ENCODE results near the gene KISS1. TPM values are rescaled to one million over a fixed set of nuclear protein-coding genes. Genes with fewer than 3 reads are reported as not detected.

The KISS1 gene
- total and polyA plus RNA-seq, 4 donors, result 0.25 to 3.4 TPM; not detected in 2

DNA sequence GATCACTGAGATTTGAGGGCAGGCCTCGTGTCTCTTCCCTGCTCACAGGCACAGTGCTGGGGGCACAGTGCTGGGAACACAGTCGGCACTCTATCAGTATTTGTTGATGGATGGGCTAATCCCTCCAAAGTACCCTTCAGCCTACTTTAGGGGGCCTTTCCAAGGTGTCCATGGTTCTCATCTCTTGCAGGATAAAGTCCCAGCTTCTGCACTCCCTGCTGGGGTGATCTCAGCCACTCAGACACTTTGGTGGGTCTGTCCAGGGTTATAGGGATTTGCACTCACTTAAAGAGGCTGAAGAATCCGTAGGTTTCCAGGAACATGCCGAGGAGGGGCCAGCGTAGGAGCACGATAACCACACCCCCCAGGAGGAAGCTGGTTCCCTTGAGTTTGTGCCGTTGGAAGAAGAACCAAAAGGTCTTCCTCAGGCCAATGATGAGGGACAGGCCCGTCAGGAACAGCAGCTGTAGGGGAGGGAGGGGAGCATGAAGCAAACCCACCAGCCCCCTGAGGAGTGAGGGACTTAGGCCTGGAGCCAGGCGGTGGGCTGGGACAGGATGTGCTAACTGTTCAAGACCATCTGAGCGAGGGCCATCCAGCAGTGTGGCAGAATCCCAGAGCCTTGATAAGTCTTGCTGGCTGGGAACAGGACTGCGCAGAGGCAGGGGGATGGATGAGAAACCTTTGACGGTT, 5.2 kb upstream of the KISS1 start:
- no peak for DNase-seq
- TF ChIP-seq CTCF (IDR thresholded peaks at IDR 0.05; ENCODE audit: control extremely low read depth, extremely low read depth), result no peak
- H3K9ac ChIP-seq (ENCODE audit: insufficient read depth in 1 of 2, low read length in 2 of 2), result no peak overlapping the region
- no peaks in the 10 kb centered on the region for H3K36me3 ChIP-seq (ENCODE audit: control insufficient read depth in 4 of 4, insufficient read depth in 4 of 4, low read length in 4 of 4)
- no peak overlapping the region for H3K4me3 ChIP-seq
- peaks cover 0 to 3% (median 2%) of the 10 kb centered on the region in 3 donors for H3K27me3 ChIP-seq (ENCODE audit: control insufficient read depth in 3 of 3, insufficient read depth in 3 of 3, low read length in 2 of 3)
- 83 to 85% methylated on average over 12 of the region's 12 CpGs for WGBS, 2 donors
- no peak overlapping the region for H3K27ac ChIP-seq (ENCODE audit: low read depth in 1 of 2, low read length in 1 of 2)
- no peaks in the 10 kb centered on the region for H3K9me3 ChIP-seq (ENCODE audit: control insufficient read depth in 4 of 4, insufficient read depth in 3 of 4, low read length in 3 of 4)
- peaks cover 0 to 6% (median 0%) of the 10 kb centered on the region in 5 donors for H3K4me1 ChIP-seq (ENCODE audit: control insufficient read depth in 5 of 5, insufficient read depth in 5 of 5, low read length in 5 of 5)
- no peak for ATAC-seq (ENCODE audit: insufficient read depth, low FRiP score)

- Histone ChIP-seq H3K9ac (ENCODE audit: insufficient read depth in 1 of 2, low read length in 2 of 2) (no peak overlapping the region), H3K27me3 (ENCODE audit: control insufficient read depth in 3 of 3, insufficient read depth in 3 of 3, low read length in 2 of 3) (peaks cover 0 to 11% (median 0%) of the 10 kb centered on the region in 3 donors), H3K4me3 (no peak overlapping the region), H3K9me3 (ENCODE audit: control insufficient read depth in 4 of 4, insufficient read depth in 3 of 4, low read length in 3 of 4) (peaks cover 0 to 6% (median 0%) of the 10 kb centered on the region in 4 donors), H3K27ac (ENCODE audit: low read depth in 1 of 2, low read length in 1 of 2) (no peak overlapping the region), H3K36me3 (ENCODE audit: control insufficient read depth in 4 of 4, insufficient read depth in 4 of 4, low read length in 4 of 4) (no peaks in the 10 kb centered on the region), H3K4me1 (ENCODE audit: control insufficient read depth in 5 of 5, insufficient read depth in 5 of 5, low read length in 5 of 5) (peaks cover 0 to 11% (median 0%) of the 10 kb centered on the region in 5 donors)
- 84 to 87% methylated on average over 9 of the region's 9 CpGs for WGBS, 2 donors
- ATAC-seq (ENCODE audit: insufficient read depth, low FRiP score) (no peak), DNase-seq (no peak)
- no peak for TF ChIP-seq CTCF (IDR thresholded peaks at IDR 0.05; ENCODE audit: control extremely low read depth, extremely low read depth)
These were observed 3.3 kb upstream of the KISS1 start for GRCh38 chr1:204199579-204199978.

- no peak for ATAC-seq (ENCODE audit: insufficient read depth, low FRiP score)
- peaks cover 0 to 14% (median 0%) of the 10 kb centered on the region in 5 donors for H3K4me1 ChIP-seq (ENCODE audit: control insufficient read depth in 5 of 5, insufficient read depth in 5 of 5, low read length in 5 of 5)
- no peak for TF ChIP-seq CTCF (IDR thresholded peaks at IDR 0.05; ENCODE audit: control extremely low read depth, extremely low read depth)
- no peak overlapping the region for H3K9ac ChIP-seq (ENCODE audit: insufficient read depth in 1 of 2, low read length in 2 of 2)
- H3K27ac ChIP-seq (ENCODE audit: low read depth in 1 of 2, low read length in 1 of 2), result peak overlapping the region in 1 of 2 donors; percentile 0
- H3K4me3 ChIP-seq, result no peak overlapping the region
- DNase-seq, result peak; percentile 38 to 42 (median 40)
- WGBS, 2 donors, result 67 to 70% methylated on average over 18 of the region's 18 CpGs
- peaks cover 0 to 8% (median 0%) of the 10 kb centered on the region in 3 donors for H3K27me3 ChIP-seq (ENCODE audit: control insufficient read depth in 3 of 3, insufficient read depth in 3 of 3, low read length in 2 of 3)
- H3K36me3 ChIP-seq (ENCODE audit: control insufficient read depth in 4 of 4, insufficient read depth in 4 of 4, low read length in 4 of 4), result no peaks in the 10 kb centered on the region
- H3K9me3 ChIP-seq (ENCODE audit: control insufficient read depth in 4 of 4, insufficient read depth in 3 of 4, low read length in 3 of 4), result peaks cover 0 to 6% (median 0%) of the 10 kb centered on the region in 4 donors
These were observed 2.4 kb upstream of the KISS1 start for GRCh38 chr1:204198348-204199340.

Data from lung (tissue), 12 donors.